H1 (cell line): ENCODE measurements around the gene PAX9. TPM values are rescaled to one million over a fixed set of nuclear protein-coding genes. Genes with fewer than 3 reads are reported as not detected.

Experiments
- CTCF ChIA-PET: fragments of 300-600 bp; sonication (Branson Sonifier 250); formaldehyde crosslinking; loops from one replicate; lab custom pipeline; 2021; ENCODE audit not compliant: partially characterized antibody; lab: Charles Lee
- POLR2A ChIA-PET: fragments of 300-600 bp; sonication (Branson Sonifier 250); formaldehyde crosslinking; loops from one replicate; lab custom pipeline; 2021; ENCODE audit warnings: inconsistent platforms; ENCODE audit not compliant: partially characterized antibody; lab: Charles Lee
- DNase-seq, 2 experiments: peaks; one replicate each; pipeline versions ENCODE4 v3.0.0 to v3.0.0-alpha.2; 2010 to 2022; ENCODE audit warnings: low spot score in 2 of 2, low read depth in 1 of 2, mixed read lengths in 1 of 2
- FAIRE-seq: peaks from 2 replicates; lab custom pipeline; 2011; peaks lifted over from hg19 to GRCh38; lab: Jason Lieb, UNC
- H2AFZ ChIP-seq: 2 replicates; pipeline ENCODE4 v1.8.1; 2012; ENCODE audit warnings: low read length, inconsistent platforms
- H2AK5ac ChIP-seq: 2 replicates; pipeline ENCODE4 v1.6.1; 2013; ENCODE audit warnings: low read depth, low read length
- H2BK120ac ChIP-seq: replicated peaks from 2 replicates; pipeline ENCODE3; 2013; ENCODE audit warnings: low read depth, low read length, inconsistent platforms
- H2BK12ac ChIP-seq: 2 replicates; pipeline ENCODE4 v1.6.1; 2013; ENCODE audit warnings: low read depth, low read length
- H2BK15ac ChIP-seq: 2 replicates; pipeline ENCODE4 v1.6.1; 2013; ENCODE audit warnings: low read length
- H2BK20ac ChIP-seq: 2 replicates; pipeline ENCODE4 v1.6.1; 2013; ENCODE audit warnings: low read length
- H2BK5ac ChIP-seq: 2 replicates; pipeline ENCODE4 v1.6.1; 2013; ENCODE audit warnings: low read depth, low read length
- H3K14ac ChIP-seq: 2 replicates; pipeline ENCODE4 v1.6.1; 2013; ENCODE audit warnings: inconsistent platforms; ENCODE audit not compliant: insufficient read length
- H3K18ac ChIP-seq: 2 replicates; pipeline ENCODE4 v1.6.1; 2013; ENCODE audit warnings: low read length; ENCODE audit errors: extremely low read depth
- H3K23ac ChIP-seq: 2 replicates; pipeline ENCODE4 v1.6.1; 2013; ENCODE audit warnings: inconsistent platforms; ENCODE audit not compliant: insufficient read length
- H3K23me2 ChIP-seq: 2 replicates; pipeline ENCODE4 v1.6.1; 2013; ENCODE audit warnings: low read depth, low read length
- H3K27ac ChIP-seq: 2 replicates; pipeline ENCODE4 v1.6.1; 2011; ENCODE audit warnings: low read depth, low read length, inconsistent platforms
- H3K27me3 ChIP-seq, 4 experiments: replicated peaks in 1 of 4; 1 replicate in 1 of 4; 2 replicates in 3 of 4; pipeline versions ENCODE4 v1.6.1 to v1.8.1; 2011 to 2013; ENCODE audit warnings: low read length in 3 of 4, mild to moderate bottlenecking in 3 of 4, inconsistent platforms in 2 of 4, mixed read lengths in 2 of 4, moderate library complexity in 1 of 4; ENCODE audit not compliant: control insufficient read depth in 3 of 4, insufficient read depth in 3 of 4; ENCODE audit errors: extremely low read depth in 1 of 4
- H3K36me3 ChIP-seq, 4 experiments: 2 replicates each; pipeline versions ENCODE4 v1.6.1 to v1.8.1; 2011 to 2013; ENCODE audit warnings: mild to moderate bottlenecking in 4 of 4, low read length in 3 of 4, moderate library complexity in 2 of 4, control low read depth in 1 of 4, inconsistent platforms in 1 of 4; ENCODE audit not compliant: insufficient read depth in 4 of 4, control insufficient read depth in 2 of 4
- H3K4ac ChIP-seq: replicated peaks from 2 replicates; pipeline ENCODE3; 2013; ENCODE audit warnings: low read length, low read depth, mixed read lengths, inconsistent platforms; ENCODE audit not compliant: insufficient read length
- H3K4me1 ChIP-seq, 4 experiments: replicated peaks in 1 of 4; 1 replicate in 1 of 4; 2 replicates in 3 of 4; pipeline versions ENCODE4 v1.6.1 to v1.8.1; 2011 to 2013; ENCODE audit warnings: low read length in 3 of 4, inconsistent platforms in 2 of 4, mixed read lengths in 1 of 4; ENCODE audit not compliant: insufficient read depth in 4 of 4, control insufficient read depth in 3 of 4
- H3K4me2 ChIP-seq, 2 experiments: 2 replicates each; pipeline versions ENCODE4 v1.6.1 to v1.8.1; 2011 to 2013; ENCODE audit warnings: low read depth in 2 of 2, low read length in 2 of 2, control low read depth in 1 of 2, inconsistent platforms in 1 of 2, mild to moderate bottlenecking in 1 of 2; ENCODE audit not compliant: insufficient read depth in 1 of 2
- H3K4me3 ChIP-seq, 4 experiments: fragments of 200-600, 300-600 bp in 1 of 4; sonication (generic), shearing (Covaris generic), sonication (Bioruptor Twin) in 1 of 4; 2 replicates each; pipeline versions ENCODE4 v1.5.1 to v1.8.1; 2011 to 2016; ENCODE audit warnings: low read length in 4 of 4, low read depth in 3 of 4, control low read depth in 2 of 4, inconsistent platforms in 2 of 4, mild to moderate bottlenecking in 2 of 4, mixed read lengths in 1 of 4, moderate library complexity in 1 of 4; ENCODE audit not compliant: insufficient read depth in 2 of 4; ENCODE audit errors: extremely low read depth in 1 of 4
- H3K56ac ChIP-seq: replicated peaks from 2 replicates; pipeline ENCODE3; 2013; ENCODE audit warnings: low read depth, mild to moderate bottlenecking, mixed read lengths, low read length, inconsistent platforms; ENCODE audit not compliant: insufficient read length
- H3K79me1 ChIP-seq: 2 replicates; pipeline ENCODE4 v1.6.1; 2013; ENCODE audit warnings: low read depth, low read length, control low read depth
- H3K79me2 ChIP-seq, 2 experiments: 2 replicates each; pipeline versions ENCODE4 v1.6.1 to v1.8.1; 2012 to 2013; ENCODE audit warnings: low read length in 2 of 2, mild to moderate bottlenecking in 2 of 2, inconsistent platforms in 1 of 2; ENCODE audit not compliant: insufficient read depth in 2 of 2, control insufficient read depth in 1 of 2
- H3K9ac ChIP-seq, 4 experiments: replicated peaks in 1 of 4; 1 replicate in 1 of 4; 2 replicates in 3 of 4; pipeline versions ENCODE4 v1.6.1 to v1.8.1; 2011 to 2013; ENCODE audit warnings: low read depth in 3 of 4, low read length in 3 of 4, control low read depth in 2 of 4, mild to moderate bottlenecking in 2 of 4, moderate library complexity in 2 of 4, inconsistent platforms in 1 of 4; ENCODE audit errors: extremely low read depth in 1 of 4
- H3K9me3 ChIP-seq, 2 experiments: 2 replicates each; pipeline versions ENCODE4 v1.6.1 to v1.8.1; 2012 to 2013; ENCODE audit warnings: mild to moderate bottlenecking in 2 of 2, moderate library complexity in 2 of 2, control low read depth in 1 of 2, inconsistent platforms in 1 of 2, low read depth in 1 of 2, low read length in 1 of 2, mixed read lengths in 1 of 2; ENCODE audit not compliant: insufficient read depth in 2 of 2
- H4K20me1 ChIP-seq, 2 experiments: replicated peaks in 1 of 2; 2 replicates each; pipeline versions ENCODE3 to v1.8.1; 2011 to 2013; ENCODE audit warnings: inconsistent platforms in 2 of 2, low read length in 2 of 2, mild to moderate bottlenecking in 1 of 2; ENCODE audit not compliant: insufficient read depth in 2 of 2, control insufficient read depth in 1 of 2
- H4K5ac ChIP-seq: 2 replicates; pipeline ENCODE4 v1.6.1; 2013; ENCODE audit warnings: low read length, low read depth, mixed read lengths, inconsistent platforms; ENCODE audit not compliant: insufficient read length
- H4K8ac ChIP-seq: 2 replicates; pipeline ENCODE4 v1.8.0; 2013; ENCODE audit warnings: mild to moderate bottlenecking, moderate library complexity, low read length, inconsistent platforms; ENCODE audit not compliant: insufficient read depth; ENCODE audit errors: extremely low read depth
- H4K91ac ChIP-seq: replicated peaks from 2 replicates; pipeline ENCODE3; 2013; ENCODE audit warnings: low read length, mixed read lengths, inconsistent platforms; ENCODE audit not compliant: insufficient read length
- CBX5 ChIP-seq: fragments of 300-800, 300-1000 bp; sonication (generic); IDR thresholded peaks from 2 replicates; pipeline ENCODE4 v1.7.1; 2016; ENCODE audit warnings: antibody characterized with exemption, low read length, low read depth
- CHD2 ChIP-seq: IDR thresholded peaks from 2 replicates; pipeline ENCODE4 v1.6.1; 2012; ENCODE audit warnings: low read length, improper control_type of control experiment
- PHF8 ChIP-seq: fragments of 200-600 bp; sonication (generic); conservative IDR thresholded peaks from 2 replicates; pipeline ENCODE4 v1.7.1; 2012; ENCODE audit warnings: low read depth, mild to moderate bottlenecking, inconsistent platforms, low read length, moderate library complexity
- SIRT6 ChIP-seq: IDR thresholded peaks from one replicate; pipeline ENCODE4 v1.7.1; 2012; ENCODE audit warnings: low read length, inconsistent platforms
- SP2 ChIP-seq: IDR thresholded peaks from 2 replicates; pipeline ENCODE4 v1.6.1; 2012; ENCODE audit warnings: mild to moderate bottlenecking, low read length, inconsistent platforms
- WGBS, 2 experiments: shearing (Covaris generic) in 1 of 2; methylation state at CpG; one replicate each; pipeline versions ENCODE4 v1.1.6 to v1.1.7; 2013 to 2015; ENCODE audit warnings: low lambda C conversion rate in 2 of 2, mixed read lengths in 2 of 2, inconsistent platforms in 1 of 2, low coverage in 1 of 2, missing lambda C conversion rate in 1 of 2; ENCODE audit not compliant: insufficient replicate concordance in 2 of 2, insufficient coverage in 1 of 2, insufficient read length in 1 of 2; ENCODE audit errors: extremely low coverage in 1 of 2, missing lambda C conversion rate in 1 of 2; 5-methylcytosine and 5-hydroxymethylcytosine counted together
- polyA plus RNA-seq, 7 experiments: library from polyadenylated mRNA; depleted of rRNA in 3 of 7; stranded (reverse) in 5 of 7; unstranded in 2 of 7; fragments of >200 nt in 5 of 7; fragments of 200-250 nt in 2 of 7; gene quantifications; 1 replicate in 5 of 7; 2 replicates in 1 of 7; 4 replicates in 1 of 7; pipeline versions ENCODE4 v1.2.1 to v1.2.3, GENCODE V29; 2011 to 2013; ENCODE audit warnings: missing spikeins in 2 of 7, mixed read lengths in 2 of 7
- total RNA-seq: library from RNA; stranded (reverse); fragmentation: NEBNext Ultra II Directional; extraction: Animal tissue kit (Norgen Biotek cat#: 25700); gene quantifications from 2 replicates; pipeline ENCODE4 v1.2.1, GENCODE V29; 2021
- TF ChIP-seq, protein P1 (sequence below): IDR thresholded peaks from 2 replicates; pipeline ENCODE4 v1.6.1; 2012; ENCODE audit warnings: inconsistent platforms
- TF ChIP-seq, protein P2 (sequence below): IDR thresholded peaks from 2 replicates; pipeline ENCODE4 v1.6.1; 2011; ENCODE audit warnings: low read length, improper control_type of control experiment
- TF ChIP-seq, protein P3 (sequence below), 3 experiments: IDR thresholded peaks; 1 replicate in 2 of 3; 2 replicates in 1 of 3; pipeline versions ENCODE4 v1.5.1 to v1.6.1; 2011; ENCODE audit warnings: low read length in 3 of 3, mild to moderate bottlenecking in 3 of 3, inconsistent platforms in 2 of 3, low read depth in 1 of 3, moderate library complexity in 1 of 3; ENCODE audit not compliant: insufficient read depth in 1 of 3; ENCODE audit errors: control extremely low read depth in 1 of 3

PAX9 gene
- total and polyA plus RNA-seq, 2 of the 8 experiments (the other 6 are each of a cell fraction or from before 2014, with no cell fraction given) = 0.05 TPM; not detected in 1

DNA sequence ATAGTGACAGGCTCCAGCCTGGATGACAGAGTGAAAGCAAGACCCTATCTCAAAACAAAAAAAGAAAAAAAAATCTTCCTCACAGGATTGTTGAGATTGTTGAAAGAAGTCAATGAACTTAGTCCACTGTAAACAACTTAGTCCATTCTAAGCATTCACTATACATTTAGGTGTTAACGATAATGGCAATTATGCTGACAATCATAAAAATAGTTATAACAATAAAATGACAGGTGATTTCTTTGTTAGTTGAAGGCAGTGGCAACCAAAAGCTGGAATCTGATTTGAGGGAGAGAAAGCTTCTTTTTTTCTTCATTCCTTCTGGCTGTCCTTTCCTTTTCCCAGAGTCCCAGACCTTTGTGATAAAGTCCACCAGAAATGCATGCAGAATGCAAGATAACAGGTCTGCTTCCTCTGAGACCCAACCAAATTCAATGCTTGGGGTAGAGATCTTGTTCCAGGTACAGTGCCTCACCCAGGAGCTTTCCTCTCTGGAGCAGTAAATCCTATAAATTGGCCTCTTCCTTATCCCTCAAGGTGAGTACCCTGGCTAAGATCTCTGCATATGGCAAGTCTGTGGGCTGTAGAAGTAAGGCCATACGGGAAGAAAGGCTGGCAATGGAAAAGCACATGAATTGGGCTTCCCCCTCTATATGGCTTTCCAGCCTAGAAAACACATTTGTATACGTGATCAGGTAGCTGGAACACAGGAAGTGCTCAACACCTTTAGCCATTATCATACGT is 52.5 kb downstream of the PAX9 start:
- no peak overlapping the region for H2BK20ac ChIP-seq
- H3K27ac ChIP-seq = no peak overlapping the region
- no peak overlapping the region for H4K91ac ChIP-seq
- H3K79me2 ChIP-seq = no peaks in the 10 kb centered on the region
- ChIA-PET CTCF (no interaction called here), POLR2A (no interaction called here)
- no peak overlapping the region for H4K8ac ChIP-seq
- no peaks in the 10 kb centered on the region for H4K20me1 ChIP-seq
- H2BK15ac ChIP-seq = no peak overlapping the region
- no peaks in the 10 kb centered on the region for H3K36me3 ChIP-seq
- H3K79me1 ChIP-seq = no peaks in the 10 kb centered on the region
- FAIRE-seq = no peak
- H3K14ac ChIP-seq = no peak overlapping the region
- H3K23ac ChIP-seq = no peak overlapping the region
- H4K5ac ChIP-seq = no peak overlapping the region
- H3K9me3 ChIP-seq = no peaks in the 10 kb centered on the region
- no peak overlapping the region for H2BK120ac ChIP-seq
- H3K4me1 ChIP-seq = peaks cover 0 to 8% (median 6%) of the 10 kb centered on the region in 4 experiments; a peak in 6 of 7 replicates
- no peak overlapping the region for H2AFZ ChIP-seq
- H3K9ac ChIP-seq = no peak overlapping the region
- WGBS, 2 experiments = 87% methylated on average over 4 of the region's 4 CpGs; no CpG with 5 or more reads in 1 of the 2 experiments
- no peak overlapping the region for H2BK5ac ChIP-seq
- no peak overlapping the region for H3K4ac ChIP-seq
- H2BK12ac ChIP-seq = no peak overlapping the region
- H3K4me2 ChIP-seq = no peak overlapping the region
- H2AK5ac ChIP-seq = no peak overlapping the region
- no peaks in the 10 kb centered on the region for H3K23me2 ChIP-seq
- H3K27me3 ChIP-seq = no peaks in the 10 kb centered on the region
- DNase-seq = no peak
- no peak overlapping the region for H3K56ac ChIP-seq
- H3K18ac ChIP-seq = no peak overlapping the region
- no peak overlapping the region for H3K4me3 ChIP-seq
- no peak for TF ChIP-seq CHD2
- TF ChIP-seq, protein P1, sequence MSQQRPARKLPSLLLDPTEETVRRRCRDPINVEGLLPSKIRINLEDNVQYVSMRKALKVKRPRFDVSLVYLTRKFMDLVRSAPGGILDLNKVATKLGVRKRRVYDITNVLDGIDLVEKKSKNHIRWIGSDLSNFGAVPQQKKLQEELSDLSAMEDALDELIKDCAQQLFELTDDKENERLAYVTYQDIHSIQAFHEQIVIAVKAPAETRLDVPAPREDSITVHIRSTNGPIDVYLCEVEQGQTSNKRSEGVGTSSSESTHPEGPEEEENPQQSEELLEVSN = no peak
- TF ChIP-seq SP2 = no peak
- TF ChIP-seq, protein P2, sequence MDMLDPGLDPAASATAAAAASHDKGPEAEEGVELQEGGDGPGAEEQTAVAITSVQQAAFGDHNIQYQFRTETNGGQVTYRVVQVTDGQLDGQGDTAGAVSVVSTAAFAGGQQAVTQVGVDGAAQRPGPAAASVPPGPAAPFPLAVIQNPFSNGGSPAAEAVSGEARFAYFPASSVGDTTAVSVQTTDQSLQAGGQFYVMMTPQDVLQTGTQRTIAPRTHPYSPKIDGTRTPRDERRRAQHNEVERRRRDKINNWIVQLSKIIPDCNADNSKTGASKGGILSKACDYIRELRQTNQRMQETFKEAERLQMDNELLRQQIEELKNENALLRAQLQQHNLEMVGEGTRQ = no peak
- TF ChIP-seq, protein P3, sequence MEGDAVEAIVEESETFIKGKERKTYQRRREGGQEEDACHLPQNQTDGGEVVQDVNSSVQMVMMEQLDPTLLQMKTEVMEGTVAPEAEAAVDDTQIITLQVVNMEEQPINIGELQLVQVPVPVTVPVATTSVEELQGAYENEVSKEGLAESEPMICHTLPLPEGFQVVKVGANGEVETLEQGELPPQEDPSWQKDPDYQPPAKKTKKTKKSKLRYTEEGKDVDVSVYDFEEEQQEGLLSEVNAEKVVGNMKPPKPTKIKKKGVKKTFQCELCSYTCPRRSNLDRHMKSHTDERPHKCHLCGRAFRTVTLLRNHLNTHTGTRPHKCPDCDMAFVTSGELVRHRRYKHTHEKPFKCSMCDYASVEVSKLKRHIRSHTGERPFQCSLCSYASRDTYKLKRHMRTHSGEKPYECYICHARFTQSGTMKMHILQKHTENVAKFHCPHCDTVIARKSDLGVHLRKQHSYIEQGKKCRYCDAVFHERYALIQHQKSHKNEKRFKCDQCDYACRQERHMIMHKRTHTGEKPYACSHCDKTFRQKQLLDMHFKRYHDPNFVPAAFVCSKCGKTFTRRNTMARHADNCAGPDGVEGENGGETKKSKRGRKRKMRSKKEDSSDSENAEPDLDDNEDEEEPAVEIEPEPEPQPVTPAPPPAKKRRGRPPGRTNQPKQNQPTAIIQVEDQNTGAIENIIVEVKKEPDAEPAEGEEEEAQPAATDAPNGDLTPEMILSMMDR (IDR thresholded peaks at IDR 0.05; ENCODE audit: control extremely low read depth in 1 of 3, insufficient read depth in 1 of 3, low read depth in 1 of 3, low read length in 3 of 3) = no peak
- TF ChIP-seq SIRT6 = no peak
- no peak for TF ChIP-seq PHF8
- no peak for TF ChIP-seq CBX5
